ENCODE data around the gene MRPL52. TPM values are rescaled to one million over a fixed set of nuclear protein-coding genes. Genes with fewer than 3 reads are reported as not detected.
A peak's percentile ranks its signal among the peaks of the same experiment; 100 is the strongest.
"Not testable (repeated sequence)": the region's sequence is repeated elsewhere in the genome, so short reads cannot be mapped to it uniquely, and the experiment has no call there.

Gene MRPL52
- total RNA-seq, 1 experiment from 2014 or later: 104 TPM

DNA sequence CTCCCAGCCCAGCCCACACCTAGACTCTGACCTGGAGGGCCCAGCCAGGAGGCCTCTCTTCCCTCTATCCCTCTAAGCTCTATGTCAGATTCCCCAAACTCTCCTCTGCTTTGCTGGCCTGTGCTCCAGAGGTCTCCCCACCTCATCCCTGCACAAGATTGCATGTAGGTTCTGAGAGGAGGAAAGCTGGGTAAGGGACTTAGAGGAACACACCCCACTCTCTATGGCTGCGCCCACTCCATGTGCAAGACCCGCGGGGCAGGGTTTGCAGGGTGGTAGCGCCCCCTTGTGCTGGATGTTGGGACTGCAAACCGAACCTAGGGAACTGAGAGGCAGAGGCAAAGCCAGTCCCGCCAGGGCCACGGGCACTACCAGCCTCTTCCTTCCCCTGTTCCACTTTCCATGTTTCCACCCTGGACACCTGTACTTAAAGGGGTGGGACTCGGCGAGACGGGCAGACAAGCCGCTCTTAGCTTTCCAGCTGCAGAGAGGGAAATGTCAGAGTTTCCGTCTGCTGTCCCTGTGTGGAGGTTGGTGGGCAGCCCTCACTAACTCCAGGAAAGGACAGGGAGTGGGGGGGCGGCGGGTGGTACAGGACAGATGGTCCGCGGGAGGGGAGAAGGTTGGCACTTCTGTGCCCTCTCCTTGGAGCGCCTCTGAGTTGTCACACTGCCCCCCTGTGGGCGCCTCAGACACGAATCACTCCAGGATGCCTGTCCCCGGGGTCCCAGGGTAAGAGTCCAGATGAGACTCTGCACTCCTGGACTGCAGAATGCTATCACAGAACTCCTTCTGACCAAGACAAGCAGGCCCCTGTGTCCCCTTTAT, 23.5 kb downstream of the MRPL52 start:
- DNase-seq (ENCODE audit: low read depth): peak; percentile 87

DNA sequence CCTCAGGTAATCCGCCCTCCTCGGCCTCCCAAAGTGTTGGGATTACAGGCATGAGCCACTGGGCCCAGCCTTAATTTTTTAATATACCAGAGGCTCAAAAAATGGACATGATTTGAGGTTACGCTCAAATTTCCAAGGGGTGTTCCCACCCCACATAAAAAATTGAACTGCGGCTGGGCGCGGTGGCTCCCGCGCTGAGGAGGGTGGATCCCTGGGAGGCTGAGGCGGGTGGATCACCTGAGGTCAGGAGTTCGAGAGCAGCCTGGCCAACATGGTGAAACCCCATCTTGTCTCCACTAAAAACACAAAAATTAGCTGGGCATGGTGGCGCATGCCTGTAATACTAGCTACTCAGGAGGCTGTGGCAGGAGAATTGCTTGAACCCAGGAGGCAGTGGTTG, 24.6 kb downstream of the MRPL52 start:
- DNase-seq (ENCODE audit: low read depth): not testable (repeated sequence)

DNA sequence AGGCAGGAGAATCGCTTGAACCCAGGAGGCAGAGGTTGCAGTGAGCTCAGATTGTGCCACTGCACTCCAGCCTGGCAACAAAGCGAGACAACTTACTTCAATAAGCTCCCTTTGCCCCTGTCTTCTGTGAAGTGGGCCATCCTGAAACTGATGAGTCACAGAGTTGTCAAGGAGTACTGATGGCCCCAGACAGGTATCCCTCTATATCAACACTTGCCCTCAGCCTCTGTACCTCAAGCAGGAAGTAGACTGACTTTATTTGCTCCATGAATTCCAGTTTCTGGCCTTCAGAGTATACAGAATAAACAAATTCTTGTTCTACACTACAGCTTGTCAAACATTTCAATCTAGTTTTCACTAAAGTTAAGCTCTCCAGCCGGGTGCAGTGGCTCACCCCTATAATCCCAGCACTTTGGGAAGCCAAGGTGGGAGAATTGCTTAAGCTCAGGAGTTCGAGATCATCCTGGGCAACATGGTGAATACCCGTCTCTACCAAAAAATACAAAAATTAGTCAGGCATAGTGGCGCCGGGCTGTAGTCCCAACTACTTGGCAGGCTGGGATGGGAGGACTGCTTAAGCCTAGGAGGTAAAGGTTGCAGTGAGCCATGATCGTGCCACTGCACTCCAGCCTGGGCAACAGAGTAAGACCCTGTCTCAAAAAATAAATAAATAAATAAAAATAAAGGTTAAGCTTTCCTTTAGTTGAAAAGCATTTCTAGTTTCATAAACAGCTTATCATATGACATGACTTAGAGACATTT, 25.5 kb downstream of the MRPL52 start:
- no peak for DNase-seq (ENCODE audit: low read depth)

DNA sequence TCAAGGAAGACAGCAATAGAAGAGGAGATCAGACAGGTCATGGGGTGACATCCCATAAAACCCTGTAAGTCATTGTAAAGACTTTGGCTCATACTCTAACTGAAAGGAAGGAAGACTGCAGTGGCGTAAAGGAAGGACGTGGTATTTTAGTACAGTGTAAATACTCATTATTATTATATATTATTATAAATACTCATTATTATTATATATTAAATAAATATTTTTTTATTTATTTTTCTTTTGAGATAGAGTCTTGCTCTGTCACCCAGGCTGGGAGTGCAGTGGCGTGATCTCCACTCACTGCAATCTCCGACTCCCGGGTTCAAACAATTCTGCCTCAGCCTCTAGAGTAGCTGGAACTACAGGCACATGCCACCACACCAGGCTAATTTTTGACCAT, 26.7 kb downstream of the MRPL52 start:
- DNase-seq (ENCODE audit: low read depth): no peak

DNA sequence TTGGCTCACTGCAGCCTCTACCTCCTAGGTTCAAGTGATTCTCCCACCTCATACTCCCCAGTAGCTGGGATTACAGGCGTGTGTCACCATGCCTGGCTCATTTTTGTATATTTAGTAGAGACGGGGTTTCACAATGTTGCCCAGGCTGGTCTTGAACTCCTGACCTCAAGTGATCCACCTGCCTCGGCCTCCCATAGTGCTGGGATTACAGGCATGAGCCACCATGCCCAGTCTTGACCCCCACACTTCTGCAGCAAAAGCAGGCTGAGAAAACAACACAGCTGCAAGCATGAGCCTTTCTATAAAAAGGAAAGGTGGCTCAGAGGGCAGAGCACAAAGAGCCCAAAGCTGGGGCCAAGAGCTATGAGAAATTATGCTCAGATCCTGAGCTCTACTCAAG, 30.7 kb downstream of the MRPL52 start:
- not testable (repeated sequence) for DNase-seq (ENCODE audit: low read depth)

DNA sequence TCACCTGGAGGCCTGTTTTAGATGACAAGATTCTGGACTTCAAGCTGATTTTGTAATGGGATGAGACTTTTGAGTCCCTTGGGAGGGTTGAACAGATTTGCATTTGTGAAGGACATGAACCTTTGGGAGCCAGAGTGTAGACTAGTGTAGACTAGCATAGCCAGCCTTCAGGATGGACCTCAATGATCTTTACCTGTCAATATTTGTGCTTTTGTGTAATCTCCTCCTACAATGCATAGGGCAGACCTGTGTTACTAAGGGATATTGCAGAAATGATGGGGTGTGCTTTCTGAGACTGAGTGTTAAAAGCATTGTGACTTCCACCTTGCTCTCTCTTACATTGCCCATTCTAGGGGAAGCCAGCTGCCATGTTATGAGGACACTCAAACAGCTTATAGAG, 32.0 kb downstream of the MRPL52 start:
- DNase-seq (ENCODE audit: low read depth): no peak

DNA sequence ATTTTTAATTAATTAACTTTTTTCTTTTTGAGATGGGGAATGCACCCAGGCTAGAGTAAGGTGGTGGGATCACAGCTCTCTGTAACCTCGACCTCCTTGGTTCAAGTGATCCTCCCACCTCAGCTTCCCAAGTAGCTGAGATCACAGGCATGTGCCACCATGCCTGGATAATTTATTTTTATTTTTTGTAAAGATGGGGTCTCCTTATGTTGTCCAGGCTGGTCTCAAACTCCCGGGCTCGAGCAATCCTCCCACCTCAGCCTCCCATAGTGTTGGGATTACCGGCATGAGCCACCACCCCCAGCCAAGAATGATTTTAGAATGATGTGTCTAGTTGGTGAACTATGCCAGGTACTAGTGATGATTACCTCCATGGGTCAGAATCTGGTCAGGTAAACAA, 35.3 kb downstream of the MRPL52 start:
- no peak for DNase-seq (ENCODE audit: low read depth)

DNA sequence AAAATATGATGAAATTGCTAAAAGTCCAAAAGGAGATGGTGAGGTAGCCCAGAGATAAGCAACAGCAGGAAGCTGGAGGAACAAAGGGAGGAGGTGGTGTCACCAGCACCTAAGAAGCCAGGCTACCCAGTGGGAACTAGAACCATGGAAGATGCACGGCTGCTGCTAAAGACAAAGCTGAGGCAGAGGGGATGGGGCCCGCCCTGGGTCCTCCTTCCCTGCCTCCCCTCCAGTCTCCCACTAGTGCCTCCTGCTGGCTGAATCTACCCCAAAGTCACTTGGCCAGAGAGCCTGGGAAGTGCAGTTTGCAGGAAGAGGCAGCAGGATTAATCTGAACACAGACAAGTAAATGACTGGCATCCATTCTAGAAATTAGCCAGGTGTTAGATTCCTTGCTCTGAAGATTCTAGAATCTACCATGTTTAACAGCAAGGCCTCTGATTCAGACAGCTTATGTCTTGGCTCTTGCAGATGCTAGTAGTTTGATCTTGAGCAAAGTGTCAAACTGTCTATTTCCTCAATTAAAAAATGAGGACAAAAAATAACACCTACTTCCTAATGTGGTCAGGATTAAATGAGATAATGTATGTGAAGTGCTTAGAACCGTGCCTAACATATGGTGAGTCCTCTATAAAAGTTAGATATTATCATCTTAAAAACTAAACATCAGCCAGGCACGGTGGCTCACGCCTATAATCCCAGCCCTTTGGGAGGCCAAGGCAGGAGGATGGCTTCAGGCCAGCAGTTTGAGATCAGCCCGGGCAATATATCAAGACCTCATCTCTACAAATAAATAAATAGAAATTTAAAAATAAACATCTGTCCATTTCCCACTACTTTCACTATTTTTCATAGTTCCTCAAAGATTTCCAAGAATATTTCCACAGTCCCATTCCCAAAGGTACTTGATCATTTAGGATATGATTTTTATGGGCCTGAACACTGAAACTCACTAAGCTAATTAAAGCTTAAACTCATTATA, 36.0 kb downstream of the MRPL52 start:
- DNase-seq (ENCODE audit: low read depth): no peak

DNA sequence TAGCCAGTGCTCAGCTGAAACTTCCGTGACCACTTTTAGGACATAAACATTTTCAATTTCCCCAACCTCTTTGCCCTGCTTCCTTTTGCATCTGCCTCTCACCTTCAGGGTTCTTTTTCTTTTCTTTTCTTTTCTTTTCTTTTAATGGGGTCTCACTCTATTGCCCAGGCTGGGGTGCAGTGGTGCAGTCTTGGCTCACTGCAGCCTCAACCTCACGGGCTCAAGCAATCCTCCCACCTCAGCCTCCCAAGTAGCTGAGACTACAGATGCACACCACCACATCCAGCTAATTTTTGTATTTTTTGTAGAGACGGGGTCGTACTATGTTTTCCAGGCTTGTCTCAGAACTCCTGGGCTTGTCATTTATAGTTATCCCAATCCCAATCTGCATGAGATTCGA, 37.2 kb downstream of the MRPL52 start:
- no peak for DNase-seq (ENCODE audit: low read depth)

DNA sequence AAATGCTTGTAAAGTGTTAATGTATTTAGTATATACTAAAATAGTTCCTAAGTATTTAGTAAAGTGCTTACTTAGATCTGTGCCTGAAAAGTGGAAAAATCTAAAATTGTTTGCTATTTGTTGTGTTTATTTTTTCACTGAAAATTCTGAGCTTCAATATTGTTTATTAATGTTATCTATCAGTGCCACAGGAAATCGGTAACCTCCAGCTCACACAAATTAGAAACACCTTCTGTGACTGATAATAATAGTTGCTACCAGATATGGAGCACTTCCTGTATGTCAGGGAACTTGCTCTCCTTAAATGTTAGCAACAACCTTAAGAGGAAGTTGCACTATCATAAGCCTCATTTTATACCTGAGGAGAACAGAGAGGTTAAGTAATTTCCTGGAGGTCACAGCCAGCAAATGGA, 41.1 kb downstream of the MRPL52 start:
- DNase-seq (ENCODE audit: low read depth): no peak

DNA sequence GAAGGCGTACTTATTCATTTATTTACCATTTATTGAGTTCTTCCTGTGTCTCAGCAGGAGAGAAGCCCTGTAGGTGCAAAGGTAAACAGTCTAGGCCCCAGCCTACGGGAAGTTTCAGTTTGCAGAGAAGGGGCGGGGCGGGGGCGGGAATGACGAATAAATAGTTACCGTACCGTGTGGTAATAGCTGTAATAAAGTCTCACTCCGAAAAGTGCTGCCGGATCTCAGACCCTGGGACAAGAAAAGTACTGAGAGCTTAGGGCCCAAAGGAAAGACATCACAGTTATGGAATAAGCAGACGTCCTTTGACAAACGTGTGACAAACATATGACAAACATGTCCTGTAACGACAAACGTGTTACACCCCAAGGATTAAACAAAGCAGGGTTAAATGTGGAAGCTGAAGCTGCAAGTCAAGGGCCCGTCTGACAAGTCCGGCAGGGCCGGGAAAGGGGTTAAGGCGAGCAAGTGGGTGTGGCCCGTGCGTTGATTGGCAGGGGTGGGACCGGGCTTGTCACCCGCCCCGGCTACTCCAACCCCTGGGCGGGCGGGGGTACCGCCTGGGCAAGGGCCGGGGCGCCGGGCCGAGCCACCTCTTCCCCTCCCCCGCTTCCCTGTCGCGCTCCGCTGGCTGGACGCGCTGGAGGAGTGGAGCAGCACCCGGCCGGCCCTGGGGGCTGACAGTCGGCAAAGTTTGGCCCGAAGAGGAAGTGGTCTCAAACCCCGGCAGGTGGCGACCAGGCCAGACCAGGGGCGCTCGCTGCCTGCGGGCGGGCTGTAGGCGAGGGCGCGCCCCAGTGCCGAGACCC, 41.7 kb downstream of the MRPL52 start, which contains the start of gene LRP10:
TSS of gene LRP10 (plus strand) at position 517 of the 809 bp plus-strand sequence. CDS start 564 bp downstream, outside the sequence.
- DNase-seq (ENCODE audit: low read depth): peak; percentile 82

DNA sequence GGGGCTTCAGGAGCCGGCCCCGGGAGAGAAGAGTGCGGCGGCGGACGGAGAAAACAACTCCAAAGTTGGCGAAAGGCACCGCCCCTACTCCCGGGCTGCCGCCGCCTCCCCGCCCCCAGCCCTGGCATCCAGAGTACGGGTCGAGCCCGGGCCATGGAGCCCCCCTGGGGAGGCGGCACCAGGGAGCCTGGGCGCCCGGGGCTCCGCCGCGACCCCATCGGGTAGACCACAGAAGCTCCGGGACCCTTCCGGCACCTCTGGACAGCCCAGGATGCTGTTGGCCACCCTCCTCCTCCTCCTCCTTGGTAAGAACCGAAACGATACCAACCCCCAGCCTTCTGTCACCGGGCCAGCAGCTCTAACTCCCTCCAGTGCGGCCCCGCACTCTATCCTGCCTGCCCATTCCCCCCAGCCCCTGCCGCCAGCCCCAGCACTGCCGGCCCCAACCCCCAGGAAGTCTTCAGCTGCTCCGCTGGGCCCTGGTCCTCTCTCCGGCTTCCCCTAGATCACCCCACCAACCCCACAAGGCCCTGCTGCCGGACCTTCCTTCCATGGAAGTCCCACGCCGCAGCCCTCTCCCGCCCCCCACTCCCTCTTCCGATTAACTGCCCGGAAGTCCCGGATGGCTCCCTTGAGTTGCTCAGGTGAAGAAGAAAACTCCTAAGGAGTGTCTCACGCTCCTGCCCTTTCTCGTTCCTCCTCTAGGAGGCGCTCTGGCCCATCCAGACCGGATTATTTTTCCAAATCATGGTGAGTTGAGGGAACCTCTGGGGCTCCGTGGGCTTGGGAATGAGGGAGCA, 42.5 kb downstream of the MRPL52 start:
- DNase-seq (ENCODE audit: low read depth): peak; percentile 82

DNA sequence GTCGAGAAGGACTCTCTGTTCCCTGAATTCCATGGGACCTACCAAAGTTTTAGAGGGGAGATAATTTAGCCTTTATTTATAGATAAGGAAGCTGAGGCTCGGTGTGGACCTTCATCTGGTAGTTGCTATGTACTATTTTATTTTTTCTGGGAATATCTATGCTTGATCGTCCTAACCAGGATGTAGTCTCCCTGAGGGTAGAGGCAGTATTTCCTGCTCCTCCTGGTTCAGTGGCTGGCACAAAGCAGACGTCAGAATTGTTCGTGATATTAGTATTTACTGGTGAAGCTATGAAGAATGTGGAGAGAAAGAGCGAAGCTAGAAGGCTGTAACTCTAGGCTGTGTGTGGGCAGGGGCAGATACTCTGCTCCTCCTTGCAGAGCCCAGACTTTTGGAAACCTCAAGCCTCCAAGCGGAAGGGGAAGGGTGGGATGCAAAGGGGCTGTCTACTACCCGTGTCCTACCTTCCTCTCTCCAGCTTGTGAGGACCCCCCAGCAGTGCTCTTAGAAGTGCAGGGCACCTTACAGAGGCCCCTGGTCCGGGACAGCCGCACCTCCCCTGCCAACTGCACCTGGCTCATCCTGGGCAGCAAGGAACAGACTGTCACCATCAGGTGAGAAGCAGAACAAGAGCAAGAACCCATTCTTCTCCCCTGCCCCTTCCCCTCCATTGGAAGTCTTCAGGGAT, 43.3 kb downstream of the MRPL52 start:
- DNase-seq (ENCODE audit: low read depth): no peak

DNA sequence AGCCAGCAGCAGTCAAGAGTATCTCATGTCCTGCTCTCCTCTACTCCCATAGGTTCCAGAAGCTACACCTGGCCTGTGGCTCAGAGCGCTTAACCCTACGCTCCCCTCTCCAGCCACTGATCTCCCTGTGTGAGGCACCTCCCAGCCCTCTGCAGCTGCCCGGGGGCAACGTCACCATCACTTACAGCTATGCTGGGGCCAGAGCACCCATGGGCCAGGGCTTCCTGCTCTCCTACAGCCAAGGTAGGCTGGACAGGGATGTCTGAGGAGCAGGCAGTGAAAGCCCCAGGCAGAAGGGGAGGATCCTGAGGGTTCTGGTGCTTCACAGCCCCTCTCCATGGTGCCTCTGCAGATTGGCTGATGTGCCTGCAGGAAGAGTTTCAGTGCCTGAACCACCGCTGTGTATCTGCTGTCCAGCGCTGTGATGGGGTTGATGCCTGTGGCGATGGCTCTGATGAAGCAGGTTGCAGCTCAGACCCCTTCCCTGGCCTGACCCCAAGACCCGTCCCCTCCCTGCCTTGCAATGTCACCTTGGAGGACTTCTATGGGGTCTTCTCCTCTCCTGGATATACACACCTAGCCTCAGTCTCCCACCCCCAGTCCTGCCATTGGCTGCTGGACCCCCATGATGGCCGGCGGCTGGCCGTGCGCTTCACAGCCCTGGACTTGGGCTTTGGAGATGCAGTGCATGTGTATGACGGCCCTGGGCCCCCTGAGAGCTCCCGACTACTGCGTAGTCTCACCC, 45.5 kb downstream of the MRPL52 start:
- DNase-seq (ENCODE audit: low read depth): no peak

DNA sequence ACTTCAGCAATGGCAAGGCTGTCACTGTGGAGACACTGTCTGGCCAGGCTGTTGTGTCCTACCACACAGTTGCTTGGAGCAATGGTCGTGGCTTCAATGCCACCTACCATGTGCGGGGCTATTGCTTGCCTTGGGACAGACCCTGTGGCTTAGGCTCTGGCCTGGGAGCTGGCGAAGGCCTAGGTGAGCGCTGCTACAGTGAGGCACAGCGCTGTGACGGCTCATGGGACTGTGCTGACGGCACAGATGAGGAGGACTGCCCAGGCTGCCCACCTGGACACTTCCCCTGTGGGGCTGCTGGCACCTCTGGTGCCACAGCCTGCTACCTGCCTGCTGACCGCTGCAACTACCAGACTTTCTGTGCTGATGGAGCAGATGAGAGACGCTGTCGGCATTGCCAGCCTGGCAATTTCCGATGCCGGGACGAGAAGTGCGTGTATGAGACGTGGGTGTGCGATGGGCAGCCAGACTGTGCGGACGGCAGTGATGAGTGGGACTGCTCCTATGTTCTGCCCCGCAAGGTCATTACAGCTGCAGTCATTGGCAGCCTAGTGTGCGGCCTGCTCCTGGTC, 46.1 kb downstream of the MRPL52 start:
- DNase-seq (ENCODE audit: low read depth): no peak

DNA sequence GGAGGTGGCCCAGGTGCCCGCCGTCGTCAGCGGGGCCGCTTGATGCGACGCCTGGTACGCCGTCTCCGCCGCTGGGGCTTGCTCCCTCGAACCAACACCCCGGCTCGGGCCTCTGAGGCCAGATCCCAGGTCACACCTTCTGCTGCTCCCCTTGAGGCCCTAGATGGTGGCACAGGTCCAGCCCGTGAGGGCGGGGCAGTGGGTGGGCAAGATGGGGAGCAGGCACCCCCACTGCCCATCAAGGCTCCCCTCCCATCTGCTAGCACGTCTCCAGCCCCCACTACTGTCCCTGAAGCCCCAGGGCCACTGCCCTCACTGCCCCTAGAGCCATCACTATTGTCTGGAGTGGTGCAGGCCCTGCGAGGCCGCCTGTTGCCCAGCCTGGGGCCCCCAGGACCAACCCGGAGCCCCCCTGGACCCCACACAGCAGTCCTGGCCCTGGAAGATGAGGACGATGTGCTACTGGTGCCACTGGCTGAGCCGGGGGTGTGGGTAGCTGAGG, 47.4 kb downstream of the MRPL52 start:
- no peak for DNase-seq (ENCODE audit: low read depth)

DNA sequence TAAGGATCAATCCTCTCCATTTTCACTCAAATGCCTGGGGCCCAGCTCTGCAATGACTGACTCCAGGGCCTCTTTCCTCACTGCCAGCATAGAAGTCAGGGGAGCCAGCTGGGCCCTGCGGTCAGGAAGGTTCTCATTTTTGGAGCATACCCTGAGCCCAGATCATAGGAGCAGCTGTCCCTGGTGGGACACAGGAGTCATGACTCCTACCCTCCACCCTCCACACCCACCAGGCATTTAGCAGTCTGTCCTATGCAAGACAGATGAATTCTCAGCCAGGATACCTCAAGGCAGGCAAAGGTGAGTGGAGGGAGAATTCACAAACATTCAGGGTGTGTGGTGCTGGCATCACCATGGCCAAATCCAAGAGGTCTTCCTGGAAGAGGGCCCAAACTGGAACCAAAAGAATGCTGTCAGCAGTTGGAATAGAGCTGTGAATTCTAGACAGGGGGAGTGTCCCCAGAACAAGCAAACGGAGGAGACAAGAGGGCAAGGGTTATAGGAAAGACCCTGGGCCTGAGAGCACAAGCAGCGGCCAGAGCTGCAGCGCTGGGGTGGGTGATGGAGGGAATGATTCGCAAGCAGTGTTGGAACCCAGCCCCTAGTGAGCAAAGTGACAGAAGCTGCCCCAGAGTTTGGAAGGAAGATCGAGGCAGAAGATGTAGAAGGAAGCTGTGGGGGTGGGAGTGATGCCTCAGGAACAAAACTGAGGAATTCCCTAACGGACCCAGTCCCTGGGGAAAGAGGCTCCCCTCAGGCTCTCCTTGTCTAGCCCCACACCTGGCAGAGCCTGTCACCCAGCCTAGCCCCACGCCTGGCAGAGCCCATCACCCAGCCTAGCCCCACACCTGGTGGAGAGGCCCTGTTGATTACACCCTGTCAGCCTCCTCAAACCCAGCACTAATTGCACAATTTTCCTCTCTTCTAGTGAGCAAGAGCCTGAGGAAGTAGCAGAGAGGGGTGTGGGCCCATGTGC, 48.9 kb downstream of the MRPL52 start:
- peak; percentile 65 for DNase-seq (ENCODE audit: low read depth)
